ENCODE results near the gene IFNK. TPM values are rescaled to one million over a fixed set of nuclear protein-coding genes. Genes with fewer than 3 reads are reported as not detected.

IFNK gene
- polyA plus RNA-seq, 1 of the 3 experiments (the other 2 are of a cell fraction): not detected

DNA sequence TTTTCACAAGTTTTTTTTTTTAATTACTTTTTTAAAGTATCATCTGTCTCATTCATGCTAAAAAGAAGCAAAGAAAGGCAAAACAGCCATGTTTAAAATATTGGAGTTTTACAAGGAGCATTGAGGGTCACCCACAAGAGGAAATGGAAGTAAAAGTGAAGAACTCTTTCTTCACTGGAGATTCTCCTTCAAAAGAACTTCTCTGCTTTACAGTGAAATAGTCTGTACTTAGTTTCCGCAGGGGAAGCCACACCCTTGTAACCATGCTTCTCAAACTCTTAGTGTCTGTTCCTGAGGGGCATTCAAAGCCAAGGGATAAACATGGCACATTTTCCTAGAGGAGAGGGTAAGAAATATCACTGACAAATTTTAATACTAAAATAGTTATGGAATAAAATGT, 40.6 kb downstream of the IFNK start:
- Histone ChIP-seq H3K9me2 (no peaks in the 10 kb centered on the region), H3K4me3 (ENCODE audit: low read depth in 2 of 2, low read length in 1 of 2) (no peak overlapping the region), H3K4me2 (no peak overlapping the region), H4K20me1 (ENCODE audit: insufficient read depth) (no peaks in the 10 kb centered on the region), H3K9me3 (no peaks in the 10 kb centered on the region), H3K79me2 (ENCODE audit: insufficient read depth) (peaks cover 14% of the 10 kb centered on the region; the same call in 1 of the 2 replicates), H3K9ac (no peak overlapping the region), H3K27me3 (ENCODE audit: insufficient read depth) (no peaks in the 10 kb centered on the region), H3F3A (replicated peaks; ENCODE audit: insufficient read depth) (no peaks in the 10 kb centered on the region), H3K4me1 (ENCODE audit: control insufficient read depth in 1 of 2, insufficient read depth in 2 of 2, low read depth in 1 of 2, low read length in 1 of 2) (no peaks in the 10 kb centered on the region; a peak in 2 of 4 replicates), H2AFZ (ENCODE audit: low read depth) (no peak overlapping the region), H3K27ac (ENCODE audit: low read depth in 2 of 2, low read length in 1 of 2) (no peak overlapping the region), H3K36me3 (replicated peaks in 1 of 2; ENCODE audit: control insufficient read depth in 1 of 2, insufficient read depth in 2 of 2, low read length in 1 of 2) (peaks cover 22 to 61% of the 10 kb centered on the region in 2 experiments)
- DNase-seq: no peak
- POLR2A ChIA-PET: no interaction called here
- CTCF ChIA-PET: no interaction called here
- 95% methylated on average over 1 of the region's 1 CpG for WGBS (ENCODE audit: low lambda C conversion rate)
- TF ChIP-seq, protein P1, sequence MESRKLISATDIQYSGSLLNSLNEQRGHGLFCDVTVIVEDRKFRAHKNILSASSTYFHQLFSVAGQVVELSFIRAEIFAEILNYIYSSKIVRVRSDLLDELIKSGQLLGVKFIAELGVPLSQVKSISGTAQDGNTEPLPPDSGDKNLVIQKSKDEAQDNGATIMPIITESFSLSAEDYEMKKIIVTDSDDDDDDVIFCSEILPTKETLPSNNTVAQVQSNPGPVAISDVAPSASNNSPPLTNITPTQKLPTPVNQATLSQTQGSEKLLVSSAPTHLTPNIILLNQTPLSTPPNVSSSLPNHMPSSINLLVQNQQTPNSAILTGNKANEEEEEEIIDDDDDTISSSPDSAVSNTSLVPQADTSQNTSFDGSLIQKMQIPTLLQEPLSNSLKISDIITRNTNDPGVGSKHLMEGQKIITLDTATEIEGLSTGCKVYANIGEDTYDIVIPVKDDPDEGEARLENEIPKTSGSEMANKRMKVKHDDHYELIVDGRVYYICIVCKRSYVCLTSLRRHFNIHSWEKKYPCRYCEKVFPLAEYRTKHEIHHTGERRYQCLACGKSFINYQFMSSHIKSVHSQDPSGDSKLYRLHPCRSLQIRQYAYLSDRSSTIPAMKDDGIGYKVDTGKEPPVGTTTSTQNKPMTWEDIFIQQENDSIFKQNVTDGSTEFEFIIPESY (IDR thresholded peaks at IDR 0.05; ENCODE audit: borderline replicate concordance, low read depth): no peak
- no peak for TF ChIP-seq TCF12 (IDR thresholded peaks at IDR 0.05)
- TF ChIP-seq, protein P2, sequence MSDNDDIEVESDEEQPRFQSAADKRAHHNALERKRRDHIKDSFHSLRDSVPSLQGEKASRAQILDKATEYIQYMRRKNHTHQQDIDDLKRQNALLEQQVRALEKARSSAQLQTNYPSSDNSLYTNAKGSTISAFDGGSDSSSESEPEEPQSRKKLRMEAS (IDR thresholded peaks at IDR 0.05; ENCODE audit: low read depth): no peak
- TF ChIP-seq, protein P3, sequence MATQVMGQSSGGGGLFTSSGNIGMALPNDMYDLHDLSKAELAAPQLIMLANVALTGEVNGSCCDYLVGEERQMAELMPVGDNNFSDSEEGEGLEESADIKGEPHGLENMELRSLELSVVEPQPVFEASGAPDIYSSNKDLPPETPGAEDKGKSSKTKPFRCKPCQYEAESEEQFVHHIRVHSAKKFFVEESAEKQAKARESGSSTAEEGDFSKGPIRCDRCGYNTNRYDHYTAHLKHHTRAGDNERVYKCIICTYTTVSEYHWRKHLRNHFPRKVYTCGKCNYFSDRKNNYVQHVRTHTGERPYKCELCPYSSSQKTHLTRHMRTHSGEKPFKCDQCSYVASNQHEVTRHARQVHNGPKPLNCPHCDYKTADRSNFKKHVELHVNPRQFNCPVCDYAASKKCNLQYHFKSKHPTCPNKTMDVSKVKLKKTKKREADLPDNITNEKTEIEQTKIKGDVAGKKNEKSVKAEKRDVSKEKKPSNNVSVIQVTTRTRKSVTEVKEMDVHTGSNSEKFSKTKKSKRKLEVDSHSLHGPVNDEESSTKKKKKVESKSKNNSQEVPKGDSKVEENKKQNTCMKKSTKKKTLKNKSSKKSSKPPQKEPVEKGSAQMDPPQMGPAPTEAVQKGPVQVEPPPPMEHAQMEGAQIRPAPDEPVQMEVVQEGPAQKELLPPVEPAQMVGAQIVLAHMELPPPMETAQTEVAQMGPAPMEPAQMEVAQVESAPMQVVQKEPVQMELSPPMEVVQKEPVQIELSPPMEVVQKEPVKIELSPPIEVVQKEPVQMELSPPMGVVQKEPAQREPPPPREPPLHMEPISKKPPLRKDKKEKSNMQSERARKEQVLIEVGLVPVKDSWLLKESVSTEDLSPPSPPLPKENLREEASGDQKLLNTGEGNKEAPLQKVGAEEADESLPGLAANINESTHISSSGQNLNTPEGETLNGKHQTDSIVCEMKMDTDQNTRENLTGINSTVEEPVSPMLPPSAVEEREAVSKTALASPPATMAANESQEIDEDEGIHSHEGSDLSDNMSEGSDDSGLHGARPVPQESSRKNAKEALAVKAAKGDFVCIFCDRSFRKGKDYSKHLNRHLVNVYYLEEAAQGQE (IDR thresholded peaks at IDR 0.05; ENCODE audit: low read depth, low read length): no peak
- TF ChIP-seq RAD21 (IDR thresholded peaks at IDR 0.05; ENCODE audit: low read length): no peak
- TF ChIP-seq GATA2 (CRISPR knock-in tag; IDR thresholded peaks at IDR 0.05): no peak
- no peak for TF ChIP-seq SIN3A (IDR thresholded peaks at IDR 0.05; ENCODE audit: borderline replicate concordance, low read depth, low read length)
- TF ChIP-seq EP300 (IDR thresholded peaks at IDR 0.05; ENCODE audit: borderline replicate concordance in 1 of 2, low read depth in 1 of 2, low read length in 1 of 2): no peak
- TF ChIP-seq JUND (IDR thresholded peaks at IDR 0.05): no peak
- no peak for TF ChIP-seq TEAD4 (IDR thresholded peaks at IDR 0.05; ENCODE audit: borderline replicate concordance, insufficient read depth)
- TF ChIP-seq FOXM1 (IDR thresholded peaks at IDR 0.05; ENCODE audit: low read depth): no peak
- TF ChIP-seq POLR2AphosphoS5 (IDR thresholded peaks at IDR 0.05; ENCODE audit: low read depth, low read length): no peak
- TF ChIP-seq, protein P4, sequence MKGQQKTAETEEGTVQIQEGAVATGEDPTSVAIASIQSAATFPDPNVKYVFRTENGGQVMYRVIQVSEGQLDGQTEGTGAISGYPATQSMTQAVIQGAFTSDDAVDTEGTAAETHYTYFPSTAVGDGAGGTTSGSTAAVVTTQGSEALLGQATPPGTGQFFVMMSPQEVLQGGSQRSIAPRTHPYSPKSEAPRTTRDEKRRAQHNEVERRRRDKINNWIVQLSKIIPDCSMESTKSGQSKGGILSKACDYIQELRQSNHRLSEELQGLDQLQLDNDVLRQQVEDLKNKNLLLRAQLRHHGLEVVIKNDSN (IDR thresholded peaks at IDR 0.05; ENCODE audit: borderline replicate concordance, low read depth): no peak
- TF ChIP-seq MXI1 (IDR thresholded peaks at IDR 0.05; ENCODE audit: low read depth, low read length): no peak
- TF ChIP-seq SMC3 (IDR thresholded peaks at IDR 0.05; ENCODE audit: low read depth, low read length): no peak
- no peak for TF ChIP-seq TAF1 (IDR thresholded peaks at IDR 0.05; ENCODE audit: borderline replicate concordance, low read depth, low read length)
- TF ChIP-seq RCOR1 (IDR thresholded peaks at IDR 0.05; ENCODE audit: low read length): no peak
- no peak for TF ChIP-seq YY1 (IDR thresholded peaks at IDR 0.05; ENCODE audit: low read depth)
